Measurements from ENCODE around the gene PLEKHS1. TPM values are rescaled to one million over a fixed set of nuclear protein-coding genes. Genes with fewer than 3 reads are reported as not detected.

Gene PLEKHS1
- total RNA-seq, 3 donors from 2014 or later (not counting 1 experiment from before 2014, with no cell fraction given) = 0.14 to 0.90 (median 0.23) TPM

GRCh38 chr10:113743594-113743993 lies 7.9 kb upstream of the PLEKHS1 start:
- Histone ChIP-seq H3K4me3 (ENCODE audit: low read length) (no peak overlapping the region), H3K36me3 (ENCODE audit: control insufficient read depth, insufficient read depth, low read length) (no peaks in the 10 kb centered on the region), H3K4me1 (ENCODE audit: control insufficient read depth, insufficient read depth, low read length) (no peaks in the 10 kb centered on the region), H3K27me3 (ENCODE audit: control insufficient read depth, insufficient read depth, low read length) (no peaks in the 10 kb centered on the region), H3K27ac (ENCODE audit: low read length) (no peak overlapping the region), H3K9me3 (ENCODE audit: control insufficient read depth, insufficient read depth, low read length) (no peaks in the 10 kb centered on the region)
- Mint-ChIP-seq H3K27me3 (ENCODE audit: low read depth in 2 of 2) (peaks cover 11 to 18% of the 10 kb centered on the region in 2 donors), H3K27ac (no peak overlapping the region), H3K4me3 (no peak overlapping the region), H3K36me3 (no peaks in the 10 kb centered on the region), H3K4me1 (no peaks in the 10 kb centered on the region), H3K9me3 (no peaks in the 10 kb centered on the region)
- no peak for TF ChIP-seq CTCF (IDR thresholded peaks at IDR 0.05)
- no peak for DNase-seq
- no peak for ATAC-seq
- intact Hi-C loops (cut with micrococcal nuclease) = no loop called here

GRCh38 chr10:113745374-113745773 lies 6.1 kb upstream of the PLEKHS1 start:
- DNase-seq (no peak), ATAC-seq (no peak)
- Histone ChIP-seq H3K4me3 (ENCODE audit: low read length) (no peak overlapping the region), H3K36me3 (ENCODE audit: control insufficient read depth, insufficient read depth, low read length) (no peaks in the 10 kb centered on the region), H3K27ac (ENCODE audit: low read length) (no peak overlapping the region), H3K4me1 (ENCODE audit: control insufficient read depth, insufficient read depth, low read length) (no peaks in the 10 kb centered on the region), H3K27me3 (ENCODE audit: control insufficient read depth, insufficient read depth, low read length) (no peaks in the 10 kb centered on the region), H3K9me3 (ENCODE audit: control insufficient read depth, insufficient read depth, low read length) (no peaks in the 10 kb centered on the region)
- Mint-ChIP-seq H3K4me3 (no peak overlapping the region), H3K36me3 (no peaks in the 10 kb centered on the region), H3K27me3 (ENCODE audit: low read depth in 2 of 2) (peaks cover 8 to 18% of the 10 kb centered on the region in 2 donors), H3K9me3 (no peaks in the 10 kb centered on the region), H3K4me1 (no peaks in the 10 kb centered on the region), H3K27ac (no peak overlapping the region)
- 80% methylated on average over 1 of the region's 2 CpGs for WGBS (ENCODE audit: insufficient coverage)
- no peak for TF ChIP-seq CTCF (IDR thresholded peaks at IDR 0.05)
- intact Hi-C loops (cut with micrococcal nuclease) = no loop called here

GRCh38 chr10:113746217-113746957 lies 5.1 kb upstream of the PLEKHS1 start:
- intact Hi-C loops (cut with micrococcal nuclease) = no loop called here
- Mint-ChIP-seq H3K27ac (no peak overlapping the region), H3K4me3 (no peak overlapping the region)

More at GRCh38 chr10:113746217-113746957, 5.1 kb upstream of the PLEKHS1 start:
- Histone ChIP-seq H3K4me3 (ENCODE audit: low read length) (no peak overlapping the region), H3K4me1 (ENCODE audit: control insufficient read depth, insufficient read depth, low read length) (no peaks in the 10 kb centered on the region), H3K27ac (ENCODE audit: low read length) (no peak overlapping the region), H3K9me3 (ENCODE audit: control insufficient read depth, insufficient read depth, low read length) (no peaks in the 10 kb centered on the region), H3K27me3 (ENCODE audit: control insufficient read depth, insufficient read depth, low read length) (no peaks in the 10 kb centered on the region), H3K36me3 (ENCODE audit: control insufficient read depth, insufficient read depth, low read length) (no peaks in the 10 kb centered on the region)
- ATAC-seq (no peak), DNase-seq (no peak)
- Mint-ChIP-seq H3K9me3 (no peaks in the 10 kb centered on the region), H3K27me3 (ENCODE audit: low read depth in 2 of 2) (peaks cover 8 to 18% of the 10 kb centered on the region in 2 donors), H3K4me1 (no peaks in the 10 kb centered on the region), H3K36me3 (no peaks in the 10 kb centered on the region)
- 62% methylated on average over 3 of the region's 3 CpGs for WGBS (ENCODE audit: insufficient coverage)
- TF ChIP-seq CTCF (IDR thresholded peaks at IDR 0.05) = no peak

Measured in natural killer cell (primary cell).